GM12872 (cell line): ENCODE results near the gene MYO1D.

Experiments used
- CTCF ChIP-seq: IDR thresholded peaks from 3 replicates; pipeline ENCODE4 v1.5.1; 2011; ENCODE audit warnings: low read depth, mild to moderate bottlenecking, low read length, moderate library complexity; ENCODE audit not compliant: insufficient read depth

MYO1D gene

GRCh38 chr17:32488177-32488542 lies 388.8 kb downstream of the MYO1D start:
- no peak for TF ChIP-seq CTCF

- TF ChIP-seq CTCF = no peak
Measured at GRCh38 chr17:32487473-32488176, 389.3 kb downstream of the MYO1D start.

GRCh38 chr17:32486701-32487472 lies 390.0 kb downstream of the MYO1D start, which contains the start of gene CDK5R1:
CDK5R1 (plus strand) TSS chr17:32486993; CDS start chr17:32487621, 628 bp downstream.
- no peak for TF ChIP-seq CTCF

GRCh38 chr17:32486111-32486700 lies 390.7 kb downstream of the MYO1D start:
- TF ChIP-seq CTCF = no peak

GRCh38 chr17:32485261-32486110 lies 391.4 kb downstream of the MYO1D start:
- TF ChIP-seq CTCF = no peak

GRCh38 chr17:32484628-32485027 lies 392.3 kb downstream of the MYO1D start:
- no peak for TF ChIP-seq CTCF

- TF ChIP-seq CTCF = no peak
Measured at GRCh38 chr17:32484041-32484461, 392.9 kb downstream of the MYO1D start.
